MM.1S (cell line): ENCODE results near the gene BRD1.

Experiments
- EZH2 ChIP-seq: fragments of 300-600 bp; sonication (generic); optimal IDR thresholded peaks from 2 replicates; pipeline ENCODE3; 2017; ENCODE audit warnings: low read depth, mild to moderate bottlenecking, antibody characterized with exemption, low read length, mixed read lengths
- TF ChIP-seq, protein P1 (sequence below): fragments of 300-600 bp; sonication (generic); IDR thresholded peaks from 2 replicates; pipeline ENCODE4 v1.5.1; 2016; ENCODE audit warnings: antibody characterized with exemption, low read length, mixed read lengths

DNA sequence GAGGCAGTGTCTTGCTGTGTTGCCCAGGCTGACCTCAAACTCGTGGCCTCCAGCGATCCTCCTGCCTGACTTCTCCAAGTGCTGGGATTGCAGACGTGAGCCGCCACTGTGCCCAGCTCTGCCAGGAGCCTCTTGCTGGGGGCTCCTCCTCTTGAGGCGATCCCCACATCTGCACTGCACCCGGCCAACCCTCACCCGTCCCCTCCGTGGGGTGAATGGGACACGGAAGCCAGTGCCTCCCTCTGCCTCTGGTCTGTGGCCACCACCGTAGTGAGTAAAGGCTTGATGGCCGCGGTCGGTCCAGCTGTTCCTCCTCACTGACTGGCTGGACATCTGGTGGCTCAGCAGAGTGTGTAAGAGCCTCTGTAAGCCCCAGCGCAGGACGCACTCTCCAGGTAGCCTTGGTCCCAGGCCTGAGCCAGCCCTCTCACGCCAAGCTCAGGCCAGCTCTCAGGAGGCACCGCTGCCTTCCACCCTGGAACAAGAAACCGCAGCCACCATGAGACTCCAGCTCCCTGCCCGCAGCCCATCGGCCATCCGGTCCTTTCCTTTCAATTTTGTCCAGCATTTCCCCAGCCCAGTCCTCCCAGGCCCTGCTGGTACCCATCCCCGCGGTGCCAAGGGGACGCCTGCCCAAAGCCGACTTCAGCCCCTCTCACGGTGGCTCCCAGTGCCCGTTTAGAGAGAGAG is 100.3 kb downstream of the BRD1 start:
- TF ChIP-seq, protein P1, sequence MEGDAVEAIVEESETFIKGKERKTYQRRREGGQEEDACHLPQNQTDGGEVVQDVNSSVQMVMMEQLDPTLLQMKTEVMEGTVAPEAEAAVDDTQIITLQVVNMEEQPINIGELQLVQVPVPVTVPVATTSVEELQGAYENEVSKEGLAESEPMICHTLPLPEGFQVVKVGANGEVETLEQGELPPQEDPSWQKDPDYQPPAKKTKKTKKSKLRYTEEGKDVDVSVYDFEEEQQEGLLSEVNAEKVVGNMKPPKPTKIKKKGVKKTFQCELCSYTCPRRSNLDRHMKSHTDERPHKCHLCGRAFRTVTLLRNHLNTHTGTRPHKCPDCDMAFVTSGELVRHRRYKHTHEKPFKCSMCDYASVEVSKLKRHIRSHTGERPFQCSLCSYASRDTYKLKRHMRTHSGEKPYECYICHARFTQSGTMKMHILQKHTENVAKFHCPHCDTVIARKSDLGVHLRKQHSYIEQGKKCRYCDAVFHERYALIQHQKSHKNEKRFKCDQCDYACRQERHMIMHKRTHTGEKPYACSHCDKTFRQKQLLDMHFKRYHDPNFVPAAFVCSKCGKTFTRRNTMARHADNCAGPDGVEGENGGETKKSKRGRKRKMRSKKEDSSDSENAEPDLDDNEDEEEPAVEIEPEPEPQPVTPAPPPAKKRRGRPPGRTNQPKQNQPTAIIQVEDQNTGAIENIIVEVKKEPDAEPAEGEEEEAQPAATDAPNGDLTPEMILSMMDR: no peak
- TF ChIP-seq EZH2: no peak
